ENCODE results near the gene CDC42BPA.

Gene CDC42BPA

GRCh38 chr1:227071895-227072587 is 246.3 kb downstream of the CDC42BPA start:
- in situ Hi-C loops (cut with MboI; ENCODE audit: low sequenced_read_pairs), result no loop called here

GRCh38 chr1:227070638-227071285 is 247.5 kb downstream of the CDC42BPA start:
- in situ Hi-C loops (cut with MboI; ENCODE audit: low sequenced_read_pairs), result no loop called here

DNA sequence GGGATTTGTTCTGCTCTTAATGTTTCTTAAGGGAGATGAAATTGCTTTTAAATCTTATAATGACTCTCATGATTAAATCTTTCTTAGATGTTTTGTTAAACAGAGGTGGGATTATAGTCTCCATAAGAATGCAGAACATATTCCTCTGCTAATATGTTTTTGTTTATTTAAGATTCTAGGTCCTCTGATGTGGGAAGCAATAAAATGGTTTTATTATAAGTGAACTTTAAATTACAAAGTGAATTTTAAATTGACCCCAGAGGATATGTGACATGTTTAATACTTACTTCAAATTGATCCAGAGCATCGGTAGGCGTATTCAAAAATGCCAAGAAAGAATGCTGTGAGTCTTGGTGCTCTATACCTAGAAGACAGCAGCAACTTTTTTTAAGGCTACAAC is 248.8 kb downstream of the CDC42BPA start:
- in situ Hi-C loops (cut with MboI; ENCODE audit: low sequenced_read_pairs), result no loop called here

DNA sequence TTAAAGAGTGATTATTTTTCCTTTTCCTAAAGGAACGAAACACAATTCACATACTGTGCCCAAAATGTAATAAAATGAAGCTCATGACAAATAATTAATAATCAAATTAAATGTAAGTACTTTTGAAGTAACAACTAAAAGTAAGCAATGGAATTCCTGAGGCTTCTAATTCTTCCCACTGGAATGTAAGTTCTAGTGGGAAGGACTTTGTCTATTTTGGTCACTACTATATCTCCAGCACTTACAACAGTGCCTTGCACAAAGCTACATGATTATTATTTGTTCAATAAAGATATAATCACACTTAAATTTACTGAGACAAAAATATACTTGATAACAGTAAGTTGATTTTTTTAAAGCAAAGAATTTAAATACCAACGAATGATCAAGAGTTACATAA is 249.4 kb downstream of the CDC42BPA start:
- in situ Hi-C loops (cut with MboI; ENCODE audit: low sequenced_read_pairs), result no loop called here

DNA sequence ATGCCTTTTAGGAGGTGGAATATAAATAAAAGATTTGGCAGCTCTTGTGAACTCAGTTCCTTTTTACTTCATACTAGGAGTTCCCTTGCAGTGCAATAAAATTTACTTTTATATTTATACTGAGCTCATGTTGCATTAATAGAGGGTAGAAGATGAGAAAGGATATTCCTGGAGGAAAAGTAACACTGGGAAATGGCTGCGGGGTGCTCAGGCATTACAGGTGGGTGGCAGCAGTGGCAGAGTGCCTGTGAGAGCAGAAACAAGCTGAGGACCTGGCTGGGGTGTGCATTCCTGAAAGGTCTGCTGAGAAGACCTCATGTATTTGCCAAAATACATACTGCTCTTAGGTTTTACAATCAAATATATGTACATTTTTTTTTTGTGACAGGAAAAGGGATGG is 251.3 kb downstream of the CDC42BPA start:
- in situ Hi-C loops (cut with MboI; ENCODE audit: low sequenced_read_pairs), result no loop called here

DNA sequence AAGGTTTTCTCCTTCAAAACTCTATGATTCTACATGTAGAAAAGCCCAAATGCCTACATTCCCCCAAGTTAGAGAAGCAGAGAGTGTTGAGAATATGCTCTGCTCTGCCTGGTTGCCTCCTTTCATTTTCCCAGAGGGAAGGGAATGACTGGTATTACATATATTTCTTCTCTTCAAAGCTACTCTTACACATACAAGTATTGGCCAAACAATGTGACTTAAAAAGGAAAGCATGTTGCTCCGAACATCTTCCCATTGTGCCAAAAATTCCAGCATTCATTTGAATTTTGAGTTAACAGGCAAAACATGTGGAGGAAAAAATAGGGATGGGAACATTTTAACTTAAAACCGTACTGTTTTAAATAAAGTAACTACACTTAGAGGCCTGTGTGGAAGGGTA is 253.0 kb downstream of the CDC42BPA start:
- in situ Hi-C loops (cut with MboI; ENCODE audit: low sequenced_read_pairs), result no loop called here

DNA sequence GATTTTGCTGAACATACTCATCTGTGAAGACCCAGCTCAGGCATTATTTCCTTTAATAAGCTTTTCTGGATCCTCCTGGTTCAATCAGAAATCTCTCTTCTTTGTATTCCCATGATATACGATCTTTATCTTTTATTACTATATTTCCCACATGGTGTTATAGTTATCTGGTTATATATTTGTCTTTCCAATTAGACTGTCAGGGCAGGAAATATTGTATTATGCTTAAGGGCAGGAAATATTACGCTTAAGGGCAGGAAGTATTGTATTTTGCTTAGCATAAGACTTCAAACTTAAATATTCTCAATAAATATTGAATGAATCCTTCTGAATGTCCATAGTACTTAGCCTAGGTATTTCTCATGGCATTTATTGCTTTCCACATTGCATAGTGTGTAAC is 256.0 kb downstream of the CDC42BPA start:
- in situ Hi-C loops (cut with MboI; ENCODE audit: low sequenced_read_pairs), result no loop called here

- in situ Hi-C loops (cut with MboI; ENCODE audit: low sequenced_read_pairs), result no loop called here
Observed at GRCh38 chr1:227059076-227059475, 259.2 kb downstream of the CDC42BPA start.

GRCh38 chr1:227058321-227058751 is 260.0 kb downstream of the CDC42BPA start:
- in situ Hi-C loops (cut with MboI; ENCODE audit: low sequenced_read_pairs), result no loop called here

DNA sequence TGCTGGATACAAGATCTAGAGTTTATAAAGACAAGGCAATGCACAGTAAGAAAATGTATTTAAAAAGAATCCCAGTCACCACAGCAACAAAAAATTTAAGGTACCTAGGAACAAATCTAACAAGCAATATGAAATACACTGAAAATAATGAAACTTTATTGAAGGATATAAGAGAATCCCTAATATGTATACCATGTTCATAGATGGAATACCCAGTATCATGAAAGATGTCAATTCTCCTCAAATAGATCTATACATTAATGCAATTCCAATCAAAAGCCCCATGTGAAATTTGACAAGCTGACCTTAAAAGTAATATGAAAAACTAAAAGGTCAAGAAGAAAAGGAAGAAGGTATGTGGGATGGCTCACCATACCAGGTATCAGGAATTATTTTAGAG is 269.0 kb downstream of the CDC42BPA start:
- in situ Hi-C loops (cut with MboI; ENCODE audit: low sequenced_read_pairs), result no loop called here

DNA sequence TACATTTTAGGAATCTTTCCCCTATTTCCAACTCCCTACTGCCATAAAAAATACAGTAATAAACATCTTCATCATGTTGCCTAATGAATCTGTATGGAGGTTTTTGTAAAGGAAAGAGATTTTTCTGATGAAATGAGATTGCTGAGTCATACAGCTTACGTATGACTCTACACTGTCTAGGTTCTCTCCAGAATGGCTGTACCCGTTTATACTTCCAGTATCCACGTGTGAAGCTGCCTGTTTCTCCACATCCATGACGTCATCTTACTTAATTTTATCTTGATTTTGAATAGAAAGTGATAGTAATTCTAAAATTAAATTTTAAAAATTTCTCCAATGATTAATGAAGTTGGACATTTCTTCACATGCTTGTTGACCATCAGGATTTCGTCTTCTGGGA is 274.5 kb downstream of the CDC42BPA start:
- in situ Hi-C loops (cut with MboI; ENCODE audit: low sequenced_read_pairs), result no loop called here

DNA sequence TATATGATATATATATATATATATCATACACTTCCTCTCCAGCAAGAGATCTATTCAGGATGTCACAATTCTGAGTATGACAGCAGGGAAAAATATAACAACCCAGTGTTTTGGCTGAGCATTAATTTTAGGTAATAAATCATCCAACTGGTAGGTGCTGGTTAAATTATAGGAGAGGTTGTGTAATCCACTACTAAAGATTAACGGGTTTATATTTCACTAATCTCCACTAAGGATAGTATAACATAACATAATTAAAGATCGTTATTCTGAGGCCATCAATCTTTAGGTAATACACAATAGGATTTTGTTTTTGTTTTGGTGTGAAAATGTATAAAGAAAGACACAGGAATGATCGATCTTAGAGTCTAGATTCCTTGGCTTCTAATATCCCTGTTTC is 276.0 kb downstream of the CDC42BPA start:
- in situ Hi-C loops (cut with MboI; ENCODE audit: low sequenced_read_pairs), result no loop called here

GRCh38 chr1:227038401-227038800 is 279.9 kb downstream of the CDC42BPA start:
- in situ Hi-C loops (cut with MboI; ENCODE audit: low sequenced_read_pairs), result no loop called here

DNA sequence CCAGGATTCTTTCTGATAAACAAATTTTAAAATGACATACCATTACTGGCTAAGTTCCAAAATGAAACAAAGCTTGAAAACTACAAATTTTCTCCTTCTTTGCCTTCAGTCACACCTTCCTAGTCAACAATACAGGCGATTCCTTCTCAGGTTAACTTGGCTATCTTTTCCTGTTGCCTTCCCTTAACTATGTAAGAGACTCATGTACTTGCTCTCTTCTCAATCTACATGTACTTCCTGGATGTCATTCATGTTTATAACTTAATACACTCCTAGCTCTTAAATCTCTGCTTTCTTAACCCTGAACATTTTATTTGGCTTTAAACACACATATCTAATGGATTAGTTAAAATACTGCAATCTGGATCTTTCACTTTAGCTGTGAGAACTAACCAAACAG is 281.2 kb downstream of the CDC42BPA start:
- in situ Hi-C loops (cut with MboI; ENCODE audit: low sequenced_read_pairs), result no loop called here

- in situ Hi-C loops (cut with MboI; ENCODE audit: low sequenced_read_pairs), result no loop called here
Observed at GRCh38 chr1:227035316-227035715, 283.0 kb downstream of the CDC42BPA start.

DNA sequence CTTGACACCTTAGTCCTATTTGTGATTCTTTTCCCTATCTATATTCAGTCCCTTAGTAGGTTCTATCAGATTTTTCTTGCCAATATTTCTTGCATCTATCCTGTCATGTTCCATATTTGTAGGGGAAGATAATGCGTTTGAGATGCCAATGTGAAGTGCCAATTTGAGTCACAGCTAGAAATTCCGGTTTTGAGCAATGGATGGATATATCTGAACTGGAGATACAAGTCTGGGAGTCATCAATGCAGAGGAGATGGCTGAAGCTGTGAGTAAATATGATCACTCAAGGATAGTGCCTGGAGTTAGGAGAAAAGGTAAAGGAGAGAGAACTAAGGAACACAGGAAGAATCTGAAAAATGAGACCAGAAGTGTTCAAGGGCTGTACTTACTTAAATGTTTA is 284.4 kb downstream of the CDC42BPA start:
- in situ Hi-C loops (cut with MboI; ENCODE audit: low sequenced_read_pairs), result no loop called here

GRCh38 chr1:227032396-227032795 is 285.9 kb downstream of the CDC42BPA start:
- in situ Hi-C loops (cut with MboI; ENCODE audit: low sequenced_read_pairs), result no loop called here

GRCh38 chr1:227016990-227017389 is 301.3 kb downstream of the CDC42BPA start:
- in situ Hi-C loops (cut with MboI; ENCODE audit: low sequenced_read_pairs), result no loop called here

DNA sequence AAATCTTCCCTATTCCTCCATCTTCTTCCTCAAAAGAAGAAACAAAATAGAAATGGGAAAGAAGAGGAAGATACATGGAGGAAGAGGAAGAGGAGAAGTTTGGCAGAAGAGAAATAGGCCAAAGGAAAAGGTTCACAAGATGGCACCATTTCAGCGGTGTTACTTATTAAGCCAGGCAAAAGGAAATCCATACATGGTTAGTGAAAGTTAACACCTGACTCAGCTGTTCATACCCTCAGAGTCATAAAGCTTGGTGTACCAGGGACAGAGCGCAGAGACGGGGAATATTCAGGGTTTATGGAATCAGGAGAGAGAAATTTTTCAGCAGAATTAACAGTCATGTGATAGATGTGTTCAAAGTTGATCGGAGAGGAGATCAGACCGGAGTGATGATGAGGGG is 307.6 kb downstream of the CDC42BPA start:
- in situ Hi-C loops (cut with MboI; ENCODE audit: low sequenced_read_pairs), result no loop called here

DNA sequence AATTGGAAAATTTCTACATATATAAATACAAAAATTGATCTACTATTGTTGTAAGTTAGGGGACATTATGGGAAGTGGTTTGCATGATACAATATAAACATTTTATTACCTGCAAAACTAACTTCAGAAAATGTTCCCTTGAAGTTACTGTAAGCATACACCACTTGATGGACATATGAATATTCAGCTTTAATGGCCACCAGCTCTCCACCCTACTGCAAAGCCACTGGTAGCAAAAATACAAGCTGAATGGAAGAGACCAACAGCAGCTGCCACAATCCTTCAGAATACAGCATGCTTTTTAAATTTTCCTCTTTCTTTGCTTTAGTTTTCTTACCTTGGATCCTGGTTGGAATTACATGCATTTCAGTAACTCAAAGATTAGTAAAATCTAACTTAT is 308.4 kb downstream of the CDC42BPA start:
- in situ Hi-C loops (cut with MboI; ENCODE audit: low sequenced_read_pairs), result no loop called here

DNA sequence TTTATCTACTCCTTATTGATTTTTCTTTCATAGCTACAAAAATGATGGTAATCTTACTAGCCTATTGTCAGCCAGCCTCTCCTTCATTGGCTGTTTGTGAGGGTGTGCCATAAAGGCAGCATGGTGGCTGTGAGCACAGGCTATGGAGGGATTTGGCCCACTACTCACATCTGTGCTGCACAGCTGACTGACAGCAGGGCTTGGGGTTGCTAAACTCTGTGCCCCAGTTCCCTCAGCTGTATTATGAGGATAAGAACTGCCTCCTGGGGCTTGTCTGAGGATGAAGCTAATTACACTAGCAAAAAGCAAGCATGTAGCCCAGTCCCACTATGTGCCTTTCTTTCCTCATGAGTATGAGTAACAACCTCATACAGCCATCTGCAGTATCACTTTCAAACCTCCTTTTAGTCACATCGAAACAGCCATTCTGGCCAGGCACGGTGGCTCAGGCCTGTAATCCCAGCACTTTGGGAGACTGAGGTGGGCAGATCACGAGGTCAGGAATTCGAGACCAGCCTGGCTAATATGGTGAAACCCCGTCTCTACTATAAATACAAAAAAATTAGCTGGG is 312.0 kb downstream of the CDC42BPA start:
- in situ Hi-C loops (cut with MboI; ENCODE audit: low sequenced_read_pairs), result no loop called here

GRCh38 chr1:227004796-227005195 is 313.5 kb downstream of the CDC42BPA start:
- in situ Hi-C loops (cut with MboI; ENCODE audit: low sequenced_read_pairs), result no loop called here
